BE2C (cell line): ENCODE measurements around the gene CCND3.
"Not testable (repeated sequence)": the region's sequence is repeated elsewhere in the genome, so short reads cannot be mapped to it uniquely, and the experiment has no call there.

Experiments used
- DNase-seq: peaks from one replicate; pipeline ENCODE4 v3.0.0-alpha.2; 2020
- H3K27me3 ChIP-seq: fragments of 250-450 bp; sonication (Bioruptor Pico); 2 replicates; pipeline ENCODE4 v1.5.1; 2020; ENCODE audit warnings: mild to moderate bottlenecking
- H3K36me3 ChIP-seq: fragments of 250-450 bp; sonication (Bioruptor Pico); 2 replicates; pipeline ENCODE4 v1.5.1; 2020; ENCODE audit warnings: mild to moderate bottlenecking
- H3K4me1 ChIP-seq: fragments of 250-450 bp; sonication (Bioruptor Pico); 2 replicates; pipeline ENCODE4 v1.5.1; 2020
- H3K4me3 ChIP-seq: 2 replicates; pipeline ENCODE4 v1.5.1; 2011; ENCODE audit warnings: low read depth, low read length
- H3K9me3 ChIP-seq: fragments of 250-450 bp; sonication (Bioruptor Pico); 2 replicates; pipeline ENCODE4 v1.5.1; 2020
- CTCF ChIP-seq: IDR thresholded peaks from 2 replicates; pipeline ENCODE4 v1.5.1; 2012; ENCODE audit warnings: mild to moderate bottlenecking, low read depth, low read length

CCND3 gene

GRCh38 chr6:41958022-41958856 is 16.6 kb upstream of the CCND3 start:
- H3K4me3 ChIP-seq, result no peak overlapping the region
- H3K4me1 ChIP-seq, result no peaks in the 10 kb centered on the region
- H3K9me3 ChIP-seq, result no peaks in the 10 kb centered on the region
- TF ChIP-seq CTCF, result no peak
- no peaks in the 10 kb centered on the region for H3K36me3 ChIP-seq
- DNase-seq, result no peak
- no peaks in the 10 kb centered on the region for H3K27me3 ChIP-seq

GRCh38 chr6:41957117-41957516 is 15.5 kb upstream of the CCND3 start:
- DNase-seq, result no peak
- TF ChIP-seq CTCF, result no peak
- Histone ChIP-seq H3K27me3 (no peaks in the 10 kb centered on the region), H3K4me3 (no peak overlapping the region), H3K4me1 (no peaks in the 10 kb centered on the region), H3K36me3 (no peaks in the 10 kb centered on the region), H3K9me3 (no peaks in the 10 kb centered on the region)

- Histone ChIP-seq H3K9me3 (no peaks in the 10 kb centered on the region), H3K4me1 (no peaks in the 10 kb centered on the region), H3K27me3 (no peaks in the 10 kb centered on the region), H3K36me3 (no peaks in the 10 kb centered on the region), H3K4me3 (no peak overlapping the region)
- no peak for TF ChIP-seq CTCF
- no peak for DNase-seq
These were observed 13.8 kb upstream of the CCND3 start for GRCh38 chr6:41955412-41955811.

- TF ChIP-seq CTCF, result no peak
These were observed 13.1 kb upstream of the CCND3 start for GRCh38 chr6:41954668-41955067.

GRCh38 chr6:41947581-41948220 is 6.1 kb upstream of the CCND3 start:
- no peak for TF ChIP-seq CTCF
- Histone ChIP-seq H3K27me3 (no peaks in the 10 kb centered on the region), H3K36me3 (no peaks in the 10 kb centered on the region), H3K4me3 (no peak overlapping the region), H3K9me3 (no peaks in the 10 kb centered on the region), H3K4me1 (no peaks in the 10 kb centered on the region)
- no peak for DNase-seq

More at GRCh38 chr6:41954668-41955067, 13.1 kb upstream of the CCND3 start:
- H3K4me1 ChIP-seq, result no peaks in the 10 kb centered on the region
- DNase-seq, result no peak
- no peak overlapping the region for H3K4me3 ChIP-seq
- H3K36me3 ChIP-seq, result no peaks in the 10 kb centered on the region
- no peaks in the 10 kb centered on the region for H3K9me3 ChIP-seq
- H3K27me3 ChIP-seq, result no peaks in the 10 kb centered on the region

- Histone ChIP-seq H3K4me1 (no peaks in the 10 kb centered on the region), H3K9me3 (no peaks in the 10 kb centered on the region), H3K27me3 (no peaks in the 10 kb centered on the region), H3K4me3 (no peak overlapping the region), H3K36me3 (no peaks in the 10 kb centered on the region)
- TF ChIP-seq CTCF, result no peak
- no peak for DNase-seq
These were observed 1.8 kb upstream of the CCND3 start for GRCh38 chr6:41943456-41943855.

- not testable (repeated sequence) for H3K27me3 ChIP-seq, H3K36me3 ChIP-seq, H3K4me1 ChIP-seq, DNase-seq, H3K9me3 ChIP-seq, H3K4me3 ChIP-seq
These were observed 1.3 kb upstream of the CCND3 start for GRCh38 chr6:41942882-41943281.
